Pancreas (tissue), 10 donors: ENCODE data around the gene ALDH1A1. TPM values are rescaled to one million over a fixed set of nuclear protein-coding genes. Genes with fewer than 3 reads are reported as not detected.

ENCODE experiments used
- ATAC-seq, 4 donors: fragments of 200-7000 bp; cut with Tn5 transposase; one replicate each; pipeline versions ENCODE4 v1.8.0 to v1.9.1; 2020; ENCODE audit warnings: mild to moderate bottlenecking in 4 of 4, moderate library complexity in 4 of 4
- DNase-seq, 6 donors: peaks; one replicate each; pipeline ENCODE4 v3.0.0-alpha.2; 2020
- FAIRE-seq: peaks from 2 replicates; lab custom pipeline; 2012; peaks lifted over from hg19 to GRCh38; lab: Jason Lieb, UNC
- H3K27ac ChIP-seq, 4 donors: fragments of 200-600 bp; sonication (generic); 1 replicate in 3 of 4; 2 replicates in 1 of 4; pipeline versions ENCODE4 v1.5.0 to v1.8.0; 2020
- H3K27me3 ChIP-seq, 4 donors: fragments of 200-600 bp; one replicate each; pipeline ENCODE4 v1.8.0; 2021
- H3K36me3 ChIP-seq, 3 donors: fragments of 200-600 bp; sonication (generic) in 1 of 3; one replicate each; pipeline versions ENCODE4 v1.5.0 to v1.8.0; 2020 to 2021
- H3K4me1 ChIP-seq, 3 donors: fragments of 200-600 bp; one replicate each; pipeline ENCODE4 v1.8.0; 2021
- H3K4me3 ChIP-seq, 4 donors: fragments of 200-600 bp; sonication (generic) in 2 of 4; one replicate each; pipeline versions ENCODE4 v1.5.0 to v1.8.0; 2020 to 2021
- H3K9me3 ChIP-seq, 4 donors: fragments of 200-600 bp; one replicate each; pipeline ENCODE4 v1.8.0; 2021
- WGBS, 2 donors: extraction: QIAGEN DNeasy Blood & Tissue Kit; methylation state at CpG; one replicate each; pipeline ENCODE4 v1.1.7; 2013; 5-methylcytosine and 5-hydroxymethylcytosine counted together
- intact Hi-C, 3 donors: fragments of 100-400 bp; cut with DNase I; formaldehyde crosslinking; loops; one replicate each; pipeline versions ENCODE4 v1.11.1 to v1.14.2; 2022
- polyA plus RNA-seq, 2 donors: library from polyadenylated mRNA; stranded (reverse); fragments of 200-250 nt; gene quantifications; one replicate each; pipeline ENCODE4 v1.2.3, GENCODE V29; 2013
- total RNA-seq, 6 donors: library from RNA; stranded (reverse); fragmentation: NEBNext Ultra II Directional in 4 of 6; extraction: Animal tissue kit (Norgen Biotek cat#: 25700) in 4 of 6; gene quantifications; one replicate each; pipeline versions ENCODE4 v1.2.1 to v1.2.4, GENCODE V29; 2021 to 2023
- TF ChIP-seq, protein P1 (sequence below), 4 donors: fragments of 200-600 bp; sonication (generic) in 3 of 4; IDR thresholded peaks; one replicate each; pipeline versions ENCODE4 v1.5.0 to v1.8.0; 2021; ENCODE audit warnings: antibody characterized with exemption in 4 of 4
- donor health status: healthy with polysubstance abuse.
- donor health status: DM: no; HTN: no; CAD: no; lungs with moderate emphysema.
- donor health status: DM: no; HTN: no; CAD: no.
- donor health status: control.
- donor health status: control.
- donor health status: Bipolar disorder and iron deficiency.
- donor health status: DM: yes; HTN: yes; CAD: no.
- donor health status: DM: no; HTN: no; CAD: no.
- donor health status: DM: no; HTN: no; CAD: no.
- donor health status: DM: yes; HTN: yes; CAD: no.

Gene ALDH1A1
- total and polyA plus RNA-seq, 8 donors: 141 to 275 (median 176) TPM

DNA sequence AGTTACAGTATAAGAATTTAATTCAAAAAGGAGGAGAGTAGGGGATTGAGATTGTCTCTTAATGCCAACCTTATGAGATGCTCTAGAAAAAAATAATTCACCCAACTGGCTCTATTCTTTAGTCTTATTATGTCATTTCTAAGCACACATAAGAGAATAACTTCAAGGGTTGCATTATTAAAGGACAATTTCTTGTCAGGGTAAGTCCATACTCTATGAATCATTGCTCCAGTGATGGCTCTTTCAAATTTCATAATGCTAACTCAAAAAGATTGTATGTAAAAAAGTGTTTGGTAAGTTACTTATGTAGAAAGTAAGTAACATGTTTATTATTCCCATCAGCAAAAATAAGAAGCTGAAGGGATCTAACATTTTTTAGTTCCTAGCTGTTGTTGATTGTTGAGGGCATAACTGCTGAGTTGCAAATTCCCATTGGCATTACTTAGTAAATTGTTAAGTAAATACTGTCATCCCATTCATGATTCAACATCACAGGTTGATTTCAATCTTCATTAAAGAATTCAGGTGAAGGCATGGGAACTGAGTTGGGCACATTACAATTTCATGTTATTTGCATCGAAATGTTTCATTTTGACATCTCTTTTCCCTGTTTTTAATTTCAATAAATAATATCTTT lies 28.6 kb downstream of the ALDH1A1 start:
- no peak overlapping the region for H3K27ac ChIP-seq
- H3K9me3 ChIP-seq: no peaks in the 10 kb centered on the region
- FAIRE-seq (no peak), DNase-seq (no peak), ATAC-seq (no peak)
- H3K36me3 ChIP-seq: peaks cover 0 to 26% (median 6%) of the 10 kb centered on the region in 3 donors
- no peaks in the 10 kb centered on the region for H3K27me3 ChIP-seq
- no peak overlapping the region for H3K4me3 ChIP-seq
- intact Hi-C loops: no loop called here
- WGBS, 2 donors: 95 to 100% methylated on average over 1 of the region's 1 CpG
- peaks cover 0 to 13% (median 4%) of the 10 kb centered on the region in 3 donors for H3K4me1 ChIP-seq
- TF ChIP-seq, protein P1, sequence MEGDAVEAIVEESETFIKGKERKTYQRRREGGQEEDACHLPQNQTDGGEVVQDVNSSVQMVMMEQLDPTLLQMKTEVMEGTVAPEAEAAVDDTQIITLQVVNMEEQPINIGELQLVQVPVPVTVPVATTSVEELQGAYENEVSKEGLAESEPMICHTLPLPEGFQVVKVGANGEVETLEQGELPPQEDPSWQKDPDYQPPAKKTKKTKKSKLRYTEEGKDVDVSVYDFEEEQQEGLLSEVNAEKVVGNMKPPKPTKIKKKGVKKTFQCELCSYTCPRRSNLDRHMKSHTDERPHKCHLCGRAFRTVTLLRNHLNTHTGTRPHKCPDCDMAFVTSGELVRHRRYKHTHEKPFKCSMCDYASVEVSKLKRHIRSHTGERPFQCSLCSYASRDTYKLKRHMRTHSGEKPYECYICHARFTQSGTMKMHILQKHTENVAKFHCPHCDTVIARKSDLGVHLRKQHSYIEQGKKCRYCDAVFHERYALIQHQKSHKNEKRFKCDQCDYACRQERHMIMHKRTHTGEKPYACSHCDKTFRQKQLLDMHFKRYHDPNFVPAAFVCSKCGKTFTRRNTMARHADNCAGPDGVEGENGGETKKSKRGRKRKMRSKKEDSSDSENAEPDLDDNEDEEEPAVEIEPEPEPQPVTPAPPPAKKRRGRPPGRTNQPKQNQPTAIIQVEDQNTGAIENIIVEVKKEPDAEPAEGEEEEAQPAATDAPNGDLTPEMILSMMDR (IDR thresholded peaks at IDR 0.05): no peak

DNA sequence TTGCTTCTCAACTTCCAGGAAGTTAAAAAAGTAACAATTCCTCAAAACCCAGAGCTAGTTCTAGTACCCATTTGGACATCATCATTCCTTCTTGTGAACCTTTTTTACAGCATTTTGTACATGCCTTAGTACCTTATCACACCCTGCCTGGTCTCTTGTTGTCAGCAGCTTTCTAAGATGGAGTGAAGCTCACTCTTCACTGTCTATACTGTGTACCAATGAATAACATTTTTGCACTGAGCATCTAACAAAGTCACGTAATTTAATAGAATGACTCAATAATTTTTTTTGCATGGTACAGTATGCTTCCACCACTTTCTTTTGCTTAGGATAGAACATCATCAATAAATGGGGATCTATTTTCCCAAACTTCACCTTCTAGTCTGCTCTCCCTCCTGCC lies 29.8 kb downstream of the ALDH1A1 start:
- Histone ChIP-seq H3K4me3 (no peak overlapping the region), H3K9me3 (no peaks in the 10 kb centered on the region), H3K4me1 (peaks cover 0 to 5% (median 0%) of the 10 kb centered on the region in 3 donors), H3K27ac (no peak overlapping the region), H3K27me3 (no peaks in the 10 kb centered on the region), H3K36me3 (peaks cover 0 to 35% (median 6%) of the 10 kb centered on the region in 3 donors)
- 95 to 96% methylated on average over 1 of the region's 1 CpG for WGBS, 2 donors
- no peak for DNase-seq
- no peak for ATAC-seq
- TF ChIP-seq, protein P1 (IDR thresholded peaks at IDR 0.05): no peak
- intact Hi-C loops: no loop called here
- FAIRE-seq: no peak

GRCh38 chr9:72921888-72922654 lies 30.8 kb downstream of the ALDH1A1 start:
- ATAC-seq (no peak), DNase-seq (no peak), FAIRE-seq (no peak)
- Histone ChIP-seq H3K9me3 (no peaks in the 10 kb centered on the region), H3K27ac (no peak overlapping the region), H3K36me3 (peaks cover 0 to 44% (median 9%) of the 10 kb centered on the region in 3 donors), H3K4me1 (peaks cover 0 to 5% (median 0%) of the 10 kb centered on the region in 3 donors), H3K27me3 (no peaks in the 10 kb centered on the region), H3K4me3 (no peak overlapping the region)
- TF ChIP-seq, protein P1 (IDR thresholded peaks at IDR 0.05): no peak
- intact Hi-C loops: no loop called here
- WGBS, 2 donors: 93 to 97% methylated on average over 5 of the region's 5 CpGs

GRCh38 chr9:72919246-72919945 lies 33.5 kb downstream of the ALDH1A1 start:
- H3K27me3 ChIP-seq: no peaks in the 10 kb centered on the region
- no peaks in the 10 kb centered on the region for H3K9me3 ChIP-seq
- H3K4me1 ChIP-seq: no peaks in the 10 kb centered on the region
- intact Hi-C loops: no loop called here
- H3K4me3 ChIP-seq: no peak overlapping the region
- WGBS, 2 donors: 86 to 90% methylated on average over 4 of the region's 4 CpGs
- no peak for FAIRE-seq
- no peak overlapping the region for H3K27ac ChIP-seq
- H3K36me3 ChIP-seq: peaks cover 0 to 64% (median 22%) of the 10 kb centered on the region in 3 donors
- TF ChIP-seq, protein P1 (IDR thresholded peaks at IDR 0.05): no peak
- DNase-seq: no peak
- no peak for ATAC-seq
